Measurements from ENCODE around the gene C3orf18. TPM values are rescaled to one million over a fixed set of nuclear protein-coding genes. Genes with fewer than 3 reads are reported as not detected.

Gene C3orf18
- total and polyA plus RNA-seq, 9 of the 15 experiments (the other 6 are each of a cell fraction or from before 2014, with no cell fraction given), result 0.01 to 2.3 (median 0.94) TPM

DNA sequence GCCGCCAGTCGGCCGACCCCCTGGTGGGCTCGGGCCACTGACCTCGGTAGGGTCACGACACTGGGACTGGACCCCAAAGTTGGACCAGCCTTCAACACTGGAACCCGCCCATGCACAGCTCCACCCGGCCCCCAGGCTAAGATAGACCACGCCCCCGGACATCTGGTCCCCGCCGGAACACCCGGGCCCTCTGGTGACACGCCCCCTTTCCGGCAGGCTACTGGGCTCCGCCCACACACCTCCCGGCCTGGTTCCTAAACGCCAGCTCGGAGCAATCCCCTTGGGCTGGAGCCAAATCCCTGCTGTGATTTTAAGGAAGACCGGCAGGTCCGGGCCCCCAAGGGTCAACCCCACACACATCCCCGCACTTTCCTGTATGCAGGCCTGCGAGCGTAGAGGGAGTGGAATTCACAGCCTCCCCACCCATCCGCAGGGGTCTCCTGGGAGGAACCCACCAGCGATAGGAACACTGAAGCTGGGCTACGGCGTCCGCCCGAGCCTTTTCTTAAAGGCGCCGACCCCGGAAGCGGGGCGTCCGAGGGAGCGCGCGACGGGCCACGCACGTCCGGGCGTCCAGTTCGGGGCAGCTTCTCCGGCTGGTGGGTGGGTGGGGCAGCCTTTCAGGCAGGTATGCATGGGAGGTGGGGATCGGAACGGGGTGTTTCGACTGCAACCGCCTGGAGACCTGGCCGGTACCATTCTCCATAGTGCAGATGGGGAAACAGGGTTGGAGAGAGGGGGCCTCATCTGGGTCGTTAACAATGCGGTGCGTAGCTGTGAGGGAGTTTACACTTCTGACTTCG is 1.6 kb upstream of the C3orf18 start, which contains the start of gene HEMK1 (continued):
- TF ChIP-seq, protein P1, sequence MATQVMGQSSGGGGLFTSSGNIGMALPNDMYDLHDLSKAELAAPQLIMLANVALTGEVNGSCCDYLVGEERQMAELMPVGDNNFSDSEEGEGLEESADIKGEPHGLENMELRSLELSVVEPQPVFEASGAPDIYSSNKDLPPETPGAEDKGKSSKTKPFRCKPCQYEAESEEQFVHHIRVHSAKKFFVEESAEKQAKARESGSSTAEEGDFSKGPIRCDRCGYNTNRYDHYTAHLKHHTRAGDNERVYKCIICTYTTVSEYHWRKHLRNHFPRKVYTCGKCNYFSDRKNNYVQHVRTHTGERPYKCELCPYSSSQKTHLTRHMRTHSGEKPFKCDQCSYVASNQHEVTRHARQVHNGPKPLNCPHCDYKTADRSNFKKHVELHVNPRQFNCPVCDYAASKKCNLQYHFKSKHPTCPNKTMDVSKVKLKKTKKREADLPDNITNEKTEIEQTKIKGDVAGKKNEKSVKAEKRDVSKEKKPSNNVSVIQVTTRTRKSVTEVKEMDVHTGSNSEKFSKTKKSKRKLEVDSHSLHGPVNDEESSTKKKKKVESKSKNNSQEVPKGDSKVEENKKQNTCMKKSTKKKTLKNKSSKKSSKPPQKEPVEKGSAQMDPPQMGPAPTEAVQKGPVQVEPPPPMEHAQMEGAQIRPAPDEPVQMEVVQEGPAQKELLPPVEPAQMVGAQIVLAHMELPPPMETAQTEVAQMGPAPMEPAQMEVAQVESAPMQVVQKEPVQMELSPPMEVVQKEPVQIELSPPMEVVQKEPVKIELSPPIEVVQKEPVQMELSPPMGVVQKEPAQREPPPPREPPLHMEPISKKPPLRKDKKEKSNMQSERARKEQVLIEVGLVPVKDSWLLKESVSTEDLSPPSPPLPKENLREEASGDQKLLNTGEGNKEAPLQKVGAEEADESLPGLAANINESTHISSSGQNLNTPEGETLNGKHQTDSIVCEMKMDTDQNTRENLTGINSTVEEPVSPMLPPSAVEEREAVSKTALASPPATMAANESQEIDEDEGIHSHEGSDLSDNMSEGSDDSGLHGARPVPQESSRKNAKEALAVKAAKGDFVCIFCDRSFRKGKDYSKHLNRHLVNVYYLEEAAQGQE (IDR thresholded peaks at IDR 0.05; ENCODE audit: borderline replicate concordance), result peak; percentile 71
- TF ChIP-seq, protein P1 (CRISPR knock-in tag; IDR thresholded peaks at IDR 0.05; ENCODE audit: low read depth), result no peak
- TF ChIP-seq TOE1 (IDR thresholded peaks at IDR 0.05; ENCODE audit: borderline replicate concordance) (peak; percentile 92), TOE1 (CRISPR knock-in tag; IDR thresholded peaks at IDR 0.05; ENCODE audit: borderline replicate concordance, low read depth) (no peak), MYC (IDR thresholded peaks at IDR 0.05; ENCODE audit: low read depth, low read length) (peak; percentile 60), MYC (CRISPR knock-in tag; IDR thresholded peaks at IDR 0.05; ENCODE audit: borderline replicate concordance, low read depth) (no peak), HDAC3 (IDR thresholded peaks at IDR 0.05; ENCODE audit: borderline replicate concordance, partially characterized antibody) (peak; percentile 72), ETV5 (CRISPR knock-in tag; IDR thresholded peaks at IDR 0.05; ENCODE audit: low read depth) (peak; percentile 52; the same call in 1 of the 2 replicates)
- TF ChIP-seq, protein P2, sequence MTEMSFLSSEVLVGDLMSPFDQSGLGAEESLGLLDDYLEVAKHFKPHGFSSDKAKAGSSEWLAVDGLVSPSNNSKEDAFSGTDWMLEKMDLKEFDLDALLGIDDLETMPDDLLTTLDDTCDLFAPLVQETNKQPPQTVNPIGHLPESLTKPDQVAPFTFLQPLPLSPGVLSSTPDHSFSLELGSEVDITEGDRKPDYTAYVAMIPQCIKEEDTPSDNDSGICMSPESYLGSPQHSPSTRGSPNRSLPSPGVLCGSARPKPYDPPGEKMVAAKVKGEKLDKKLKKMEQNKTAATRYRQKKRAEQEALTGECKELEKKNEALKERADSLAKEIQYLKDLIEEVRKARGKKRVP (CRISPR knock-in tag; IDR thresholded peaks at IDR 0.05), result no peak
- TF ChIP-seq, protein P3, sequence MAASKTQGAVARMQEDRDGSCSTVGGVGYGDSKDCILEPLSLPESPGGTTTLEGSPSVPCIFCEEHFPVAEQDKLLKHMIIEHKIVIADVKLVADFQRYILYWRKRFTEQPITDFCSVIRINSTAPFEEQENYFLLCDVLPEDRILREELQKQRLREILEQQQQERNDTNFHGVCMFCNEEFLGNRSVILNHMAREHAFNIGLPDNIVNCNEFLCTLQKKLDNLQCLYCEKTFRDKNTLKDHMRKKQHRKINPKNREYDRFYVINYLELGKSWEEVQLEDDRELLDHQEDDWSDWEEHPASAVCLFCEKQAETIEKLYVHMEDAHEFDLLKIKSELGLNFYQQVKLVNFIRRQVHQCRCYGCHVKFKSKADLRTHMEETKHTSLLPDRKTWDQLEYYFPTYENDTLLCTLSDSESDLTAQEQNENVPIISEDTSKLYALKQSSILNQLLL (CRISPR knock-in tag; IDR thresholded peaks at IDR 0.05; ENCODE audit: borderline replicate concordance), result no peak
